Measurements from ENCODE around the gene ADK. TPM values are rescaled to one million over a fixed set of nuclear protein-coding genes. Genes with fewer than 3 reads are reported as not detected.

Gene ADK
- total and polyA plus RNA-seq, 2 of the 4 experiments (the other 2 are of a cell fraction), result 30.6 to 40.9 TPM

GRCh38 chr10:74445493-74445892 is 294.5 kb downstream of the ADK start:
- Histone ChIP-seq H2BK120ac (ENCODE audit: low read depth, low read length) (no peak overlapping the region), H3K14ac (replicated peaks; ENCODE audit: low read depth, low read length) (no peak overlapping the region), H4K20me1 (ENCODE audit: insufficient read depth, low read length) (no peaks in the 10 kb centered on the region), H3K4me2 (ENCODE audit: low read depth, low read length) (no peak overlapping the region), H2BK5ac (ENCODE audit: low read depth, low read length, poor library complexity, severe bottlenecking) (no peak overlapping the region), H2BK20ac (ENCODE audit: low read depth, low read length) (no peak overlapping the region), H3K4me3 (ENCODE audit: insufficient read depth, low read depth, low read length) (no peak overlapping the region), H2AK5ac (ENCODE audit: low read depth, low read length) (no peak overlapping the region), H3K18ac (ENCODE audit: low read depth, low read length) (no peak overlapping the region), H3K9me3 (ENCODE audit: control insufficient read depth, insufficient read depth, low read length) (no peaks in the 10 kb centered on the region), H2AFZ (replicated peaks; ENCODE audit: low read length, poor library complexity) (no peak overlapping the region), H3K27ac (ENCODE audit: insufficient read depth, low read length) (no peak overlapping the region), H3K4me1 (ENCODE audit: control insufficient read depth, insufficient read depth, low read length) (no peaks in the 10 kb centered on the region), H3K36me3 (ENCODE audit: control insufficient read depth, insufficient read depth, low read length) (no peaks in the 10 kb centered on the region), H2BK15ac (ENCODE audit: low read depth, low read length) (no peak overlapping the region), H3K9me1 (ENCODE audit: insufficient read depth, low read length) (no peaks in the 10 kb centered on the region), H3K9ac (ENCODE audit: low read depth, low read length) (no peak overlapping the region), H3K4ac (ENCODE audit: low read depth, low read length) (no peak overlapping the region), H3K56ac (ENCODE audit: extremely low read depth, insufficient read depth, low read length) (no peak overlapping the region), H3K27me3 (ENCODE audit: control insufficient read depth, insufficient read depth, low read length) (no peaks in the 10 kb centered on the region), H2AK9ac (replicated peaks; ENCODE audit: low read depth, low read length, poor library complexity) (no peak overlapping the region), H4K91ac (ENCODE audit: insufficient read depth, low read depth, low read length) (no peak overlapping the region), H4K8ac (ENCODE audit: low read depth in 2 of 2, low read length in 2 of 2) (no peak overlapping the region), H3K79me1 (ENCODE audit: low read depth in 1 of 2, low read length in 2 of 2) (no peaks in the 10 kb centered on the region; a peak in 1 of 4 replicates), H4K5ac (ENCODE audit: low read depth, low read length) (no peak overlapping the region), H3K23ac (ENCODE audit: low read depth, low read length) (no peak overlapping the region)
- TF ChIP-seq ELK1 (IDR thresholded peaks at IDR 0.05; ENCODE audit: borderline replicate concordance, low read depth, low read length) (no peak), CHD1 (IDR thresholded peaks at IDR 0.05; ENCODE audit: low read depth, low read length) (no peak), CTCF (conservative IDR thresholded peaks at IDR 0.05; ENCODE audit: low read depth, low read length) (no peak), FOS (IDR thresholded peaks at IDR 0.05; ENCODE audit: low read depth, low read length) (no peak), RFX5 (IDR thresholded peaks at IDR 0.05; ENCODE audit: low read depth, low read length) (no peak), MAZ (IDR thresholded peaks at IDR 0.05; ENCODE audit: borderline replicate concordance, low read depth, low read length) (no peak), RAD21 (IDR thresholded peaks at IDR 0.05; ENCODE audit: low read length) (no peak), SMC3 (IDR thresholded peaks at IDR 0.05; ENCODE audit: low read depth, low read length) (no peak), CEBPB (IDR thresholded peaks at IDR 0.05; ENCODE audit: low read depth, low read length) (no peak), BHLHE40 (IDR thresholded peaks at IDR 0.05; ENCODE audit: low read depth, low read length) (no peak), MAFK (IDR thresholded peaks at IDR 0.05; ENCODE audit: low read depth, low read length) (no peak), POLR2A (IDR thresholded peaks at IDR 0.05; ENCODE audit: low read depth, low read length) (no peak), USF2 (IDR thresholded peaks at IDR 0.05; ENCODE audit: low read depth, low read length) (no peak)
- DNase-seq (no peak), ATAC-seq (ENCODE audit: low read depth) (no peak)
- CTCF ChIA-PET, result no interaction called here
- dilution Hi-C loops (cut with HindIII; ENCODE audit: low sequenced_read_pairs, unreplicated experiment) (no loop called here), intact Hi-C loops (cut with micrococcal nuclease) (no loop called here), in situ Hi-C loops (cut with MboI; ENCODE audit: low sequenced_read_pairs) (no loop called here)
- POLR2A ChIA-PET (ENCODE audit: unreplicated experiment), result no interaction called here
- BruUV-seq (replicated peaks), result no TSS peak

Measured in IMR-90 (cell line).